Keratinocyte (primary cell): ENCODE measurements around the gene DEF6. TPM values are rescaled to one million over a fixed set of nuclear protein-coding genes. Genes with fewer than 3 reads are reported as not detected.

Source experiments
- DNase-seq: peaks from one replicate; pipeline ENCODE4 v3.0.0-alpha.2; 2011; ENCODE audit warnings: low read depth, missing footprints, low spot score
- FAIRE-seq: peaks from 2 replicates; lab custom pipeline; 2011; peaks lifted over from hg19 to GRCh38; lab: Jason Lieb, UNC
- H2AFZ ChIP-seq: 2 replicates; pipeline ENCODE4 v1.6.0; 2012; ENCODE audit warnings: low read length, control low read depth, inconsistent platforms; ENCODE audit not compliant: control insufficient read depth
- H3K27ac ChIP-seq: 2 replicates; pipeline ENCODE4 v1.5.1; 2011; ENCODE audit warnings: low read length; ENCODE audit not compliant: control insufficient read depth, insufficient read depth
- H3K27me3 ChIP-seq: 3 replicates; pipeline ENCODE4 v1.6.0; 2011; ENCODE audit warnings: low read length; ENCODE audit not compliant: control insufficient read depth, insufficient read depth; ENCODE audit errors: extremely low read depth
- H3K36me3 ChIP-seq, 2 experiments: 2 replicates in 1 of 2; 3 replicates in 1 of 2; pipeline ENCODE4 v1.5.1; 2011; ENCODE audit warnings: low read length in 2 of 2, mild to moderate bottlenecking in 1 of 2; ENCODE audit not compliant: control insufficient read depth in 2 of 2, insufficient read depth in 2 of 2; ENCODE audit errors: extremely low read depth in 1 of 2
- H3K4me1 ChIP-seq: 3 replicates; pipeline ENCODE4 v1.5.1; 2011; ENCODE audit warnings: low read length; ENCODE audit not compliant: control insufficient read depth, insufficient read depth; ENCODE audit errors: extremely low read depth
- H3K4me2 ChIP-seq: 3 replicates; pipeline ENCODE4 v1.6.0; 2011; ENCODE audit warnings: low read depth, low read length; ENCODE audit not compliant: control insufficient read depth, insufficient read depth; ENCODE audit errors: extremely low read depth
- H3K4me3 ChIP-seq, 3 experiments: fragments of 200-600 bp in 1 of 3; sonication (generic) in 1 of 3; 2 replicates in 2 of 3; 3 replicates in 1 of 3; pipeline ENCODE4 v1.5.1; 2011 to 2016; ENCODE audit warnings: low read length in 3 of 3, mild to moderate bottlenecking in 3 of 3, control low read depth in 2 of 3, inconsistent platforms in 1 of 3, low read depth in 1 of 3, mixed read lengths in 1 of 3, mixed run types in 1 of 3, moderate library complexity in 1 of 3; ENCODE audit not compliant: control insufficient read depth in 2 of 3, insufficient read depth in 2 of 3; ENCODE audit errors: extremely low read depth in 1 of 3
- H3K79me2 ChIP-seq: 2 replicates; pipeline ENCODE4 v1.6.0; 2012; ENCODE audit warnings: low read length; ENCODE audit not compliant: control insufficient read depth, insufficient read depth
- H3K9ac ChIP-seq: 3 replicates; pipeline ENCODE4 v1.6.0; 2011; ENCODE audit warnings: low read length; ENCODE audit not compliant: control insufficient read depth, insufficient read depth; ENCODE audit errors: extremely low read depth
- H3K9me1 ChIP-seq: 3 replicates; pipeline ENCODE4 v1.6.0; 2011; ENCODE audit warnings: low read length; ENCODE audit not compliant: control insufficient read depth, insufficient read depth; ENCODE audit errors: extremely low read depth
- H3K9me3 ChIP-seq: 2 replicates; pipeline ENCODE4 v1.5.1; 2012; ENCODE audit warnings: low read depth, low read length; ENCODE audit not compliant: control insufficient read depth
- H4K20me1 ChIP-seq: 3 replicates; pipeline ENCODE4 v1.6.0; 2011; ENCODE audit warnings: low read length; ENCODE audit not compliant: control insufficient read depth, insufficient read depth; ENCODE audit errors: extremely low read depth
- CTCF ChIP-seq, 3 experiments: IDR thresholded peaks in 1 of 3; conservative IDR thresholded peaks in 1 of 3; optimal IDR thresholded peaks in 1 of 3; 2 replicates in 2 of 3; 3 replicates in 1 of 3; pipeline versions ENCODE3 to v1.5.1; 2011; ENCODE audit warnings: low read length in 3 of 3, mild to moderate bottlenecking in 3 of 3, moderate library complexity in 2 of 3, control low read depth in 1 of 3, inconsistent platforms in 1 of 3; ENCODE audit not compliant: insufficient read depth in 2 of 3; ENCODE audit errors: extremely low read depth in 1 of 3
- EZH2 ChIP-seq: IDR thresholded peaks from one replicate; pipeline ENCODE4 v1.6.1; 2012; ENCODE audit warnings: inconsistent platforms, mild to moderate bottlenecking, low read length, moderate library complexity
- dilution Hi-C: fragments of 300-500 bp; cut with MboI; formaldehyde crosslinking; loops from one replicate; pipeline ENCODE4 v1.7.0; 2020; ENCODE audit warnings: low sequenced_read_pairs; ENCODE audit not compliant: extremely low pct_ligation_motif_present
- polyA plus RNA-seq, 5 experiments: library from polyadenylated mRNA; depleted of rRNA in 3 of 5; stranded (reverse) in 3 of 5; stranded (forward) in 1 of 5; unstranded in 1 of 5; fragments of >200 nt; gene quantifications; 1 replicate in 1 of 5; 2 replicates in 3 of 5; 3 replicates in 1 of 5; pipeline versions ENCODE4 v1.2.1 to v1.2.3, GENCODE V29; 2011 to 2012; ENCODE audit warnings: missing spikeins in 2 of 5, low read depth in 1 of 5, low replicate concordance in 1 of 5

Gene DEF6
- polyA plus RNA-seq, 1 donor (not counting 4 experiments of a cell fraction or from before 2014, with no cell fraction given) = 17.3 TPM

- no peak overlapping the region for H3K4me3 ChIP-seq
- peaks cover 10% of the 10 kb centered on the region for H3K79me2 ChIP-seq
- H4K20me1 ChIP-seq = no peaks in the 10 kb centered on the region
- dilution Hi-C loops = no loop called here
- H3K9me1 ChIP-seq = peaks cover 4% of the 10 kb centered on the region
- no peak overlapping the region for H3K9ac ChIP-seq
- H2AFZ ChIP-seq = no peak overlapping the region
- H3K4me1 ChIP-seq = peaks cover 13% of the 10 kb centered on the region
- no peaks in the 10 kb centered on the region for H3K27me3 ChIP-seq
- no peak overlapping the region for H3K4me2 ChIP-seq
- TF ChIP-seq CTCF (optimal IDR thresholded peaks at IDR 0.05 in 1 of 3, IDR thresholded peaks at IDR 0.05 in 1 of 3, conservative IDR thresholded peaks at IDR 0.05 in 1 of 3; ENCODE audit: extremely low read depth in 1 of 3, insufficient read depth in 2 of 3, low read length in 3 of 3) (no peak), EZH2 (no peak)
- DNase-seq (no peak), FAIRE-seq (peak; percentile 94)
- no peaks in the 10 kb centered on the region for H3K9me3 ChIP-seq
- peaks cover 14% of the 10 kb centered on the region in 2 experiments for H3K36me3 ChIP-seq
- H3K27ac ChIP-seq = no peak overlapping the region
These were observed 62.9 kb downstream of the DEF6 start for GRCh38 chr6:35360349-35361138.

- Histone ChIP-seq H3K9me3 (no peaks in the 10 kb centered on the region), H2AFZ (no peak overlapping the region), H3K9me1 (peaks cover 4% of the 10 kb centered on the region), H3K9ac (no peak overlapping the region), H4K20me1 (no peaks in the 10 kb centered on the region), H3K36me3 (peaks cover 1 to 2% of the 10 kb centered on the region in 2 experiments), H3K27ac (no peak overlapping the region), H3K4me1 (peaks cover 13% of the 10 kb centered on the region), H3K4me2 (no peak overlapping the region), H3K4me3 (no peak overlapping the region), H3K27me3 (no peaks in the 10 kb centered on the region), H3K79me2 (peaks cover 10% of the 10 kb centered on the region)
- FAIRE-seq (no peak), DNase-seq (no peak)
- TF ChIP-seq CTCF (optimal IDR thresholded peaks at IDR 0.05 in 1 of 3, IDR thresholded peaks at IDR 0.05 in 1 of 3, conservative IDR thresholded peaks at IDR 0.05 in 1 of 3; ENCODE audit: extremely low read depth in 1 of 3, insufficient read depth in 2 of 3, low read length in 3 of 3) (no peak), EZH2 (no peak)
- dilution Hi-C loops = no loop called here
These were observed 64.6 kb downstream of the DEF6 start for GRCh38 chr6:35362200-35362599.
